ENCODE data around the gene PKNOX2.

Gene PKNOX2

DNA sequence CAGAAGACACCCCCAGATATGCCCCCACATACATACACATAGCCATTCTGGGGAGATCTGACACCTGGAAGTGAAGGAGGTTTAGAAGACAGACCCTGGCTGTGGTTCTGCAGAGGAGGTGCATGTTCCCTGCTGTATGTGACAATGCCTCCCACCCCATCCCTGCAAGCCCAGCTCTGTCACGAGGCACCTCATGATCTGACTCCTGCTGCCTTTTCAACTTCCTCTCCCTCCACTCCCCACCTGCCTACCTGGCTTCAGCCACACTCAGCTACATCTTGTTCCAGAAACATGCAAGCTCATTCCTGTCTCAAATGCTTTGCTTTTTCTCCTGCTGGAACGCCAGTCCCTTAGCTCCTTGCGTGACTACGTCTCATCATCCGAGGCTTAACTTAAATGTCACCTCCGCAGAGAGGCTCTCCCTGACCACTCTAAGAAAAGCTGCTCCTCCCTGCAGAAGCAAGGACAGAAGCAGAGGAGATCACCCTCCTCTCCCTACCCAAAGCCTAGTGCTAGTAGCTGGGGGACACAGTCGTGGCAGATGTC, 217.0 kb downstream of the PKNOX2 start:
- no peak for DNase-seq (ENCODE audit: low read depth)
- H3K4me3 ChIP-seq (ENCODE audit: low read depth, low read length): no peak overlapping the region
- TF ChIP-seq, protein P1, sequence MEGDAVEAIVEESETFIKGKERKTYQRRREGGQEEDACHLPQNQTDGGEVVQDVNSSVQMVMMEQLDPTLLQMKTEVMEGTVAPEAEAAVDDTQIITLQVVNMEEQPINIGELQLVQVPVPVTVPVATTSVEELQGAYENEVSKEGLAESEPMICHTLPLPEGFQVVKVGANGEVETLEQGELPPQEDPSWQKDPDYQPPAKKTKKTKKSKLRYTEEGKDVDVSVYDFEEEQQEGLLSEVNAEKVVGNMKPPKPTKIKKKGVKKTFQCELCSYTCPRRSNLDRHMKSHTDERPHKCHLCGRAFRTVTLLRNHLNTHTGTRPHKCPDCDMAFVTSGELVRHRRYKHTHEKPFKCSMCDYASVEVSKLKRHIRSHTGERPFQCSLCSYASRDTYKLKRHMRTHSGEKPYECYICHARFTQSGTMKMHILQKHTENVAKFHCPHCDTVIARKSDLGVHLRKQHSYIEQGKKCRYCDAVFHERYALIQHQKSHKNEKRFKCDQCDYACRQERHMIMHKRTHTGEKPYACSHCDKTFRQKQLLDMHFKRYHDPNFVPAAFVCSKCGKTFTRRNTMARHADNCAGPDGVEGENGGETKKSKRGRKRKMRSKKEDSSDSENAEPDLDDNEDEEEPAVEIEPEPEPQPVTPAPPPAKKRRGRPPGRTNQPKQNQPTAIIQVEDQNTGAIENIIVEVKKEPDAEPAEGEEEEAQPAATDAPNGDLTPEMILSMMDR (IDR thresholded peaks at IDR 0.05; ENCODE audit: control insufficient read depth, extremely low read depth, insufficient read depth): no peak

DNA sequence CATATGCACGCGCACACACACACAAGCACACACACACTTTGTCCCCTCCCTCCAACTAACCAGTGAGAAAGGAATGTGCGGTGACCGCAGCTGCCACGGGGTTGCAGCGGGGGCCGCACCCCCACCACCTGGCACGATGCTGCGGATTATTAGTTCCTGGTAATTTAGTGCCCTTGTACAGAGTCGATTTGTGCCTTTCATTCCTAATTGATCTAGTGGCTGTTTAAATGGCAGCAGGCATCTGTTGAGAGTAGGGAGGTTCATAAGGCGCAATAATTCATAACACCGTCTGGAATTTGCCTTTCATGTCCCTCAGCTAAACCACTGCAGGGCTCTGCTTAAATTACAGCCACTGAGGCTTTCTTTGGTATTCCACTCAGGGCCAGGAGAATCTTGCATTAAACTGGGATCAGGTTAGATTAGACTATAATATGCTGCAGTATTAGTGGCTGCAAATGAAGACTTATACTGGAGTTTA, 217.8 kb downstream of the PKNOX2 start:
- no peak for DNase-seq (ENCODE audit: low read depth)
- TF ChIP-seq, protein P1 (IDR thresholded peaks at IDR 0.05; ENCODE audit: control insufficient read depth, extremely low read depth, insufficient read depth): no peak
- no peak overlapping the region for H3K4me3 ChIP-seq (ENCODE audit: low read depth, low read length)

DNA sequence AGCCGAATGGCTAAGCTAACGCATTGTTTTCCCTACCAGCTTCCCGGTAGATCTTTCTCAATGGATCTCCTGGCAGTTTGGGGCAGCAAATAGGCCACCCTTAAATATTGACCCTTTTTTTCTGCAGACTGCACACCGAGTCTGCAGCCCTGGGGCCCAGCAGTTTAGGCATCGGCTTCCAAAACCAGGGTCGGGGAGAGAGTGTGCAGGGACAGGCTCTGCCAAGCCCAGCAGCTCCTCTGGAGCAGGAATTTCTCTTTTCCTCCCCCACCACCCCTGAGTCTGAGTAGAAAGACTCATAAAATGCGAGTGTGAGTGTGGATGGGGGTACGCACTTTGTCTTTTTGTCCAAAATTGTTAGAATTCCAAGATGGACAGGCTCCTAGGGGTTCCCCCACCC, 218.3 kb downstream of the PKNOX2 start:
- DNase-seq (ENCODE audit: low read depth): no peak
- TF ChIP-seq, protein P1 (IDR thresholded peaks at IDR 0.05; ENCODE audit: control insufficient read depth, extremely low read depth, insufficient read depth): no peak
- no peak overlapping the region for H3K4me3 ChIP-seq (ENCODE audit: low read depth, low read length)

DNA sequence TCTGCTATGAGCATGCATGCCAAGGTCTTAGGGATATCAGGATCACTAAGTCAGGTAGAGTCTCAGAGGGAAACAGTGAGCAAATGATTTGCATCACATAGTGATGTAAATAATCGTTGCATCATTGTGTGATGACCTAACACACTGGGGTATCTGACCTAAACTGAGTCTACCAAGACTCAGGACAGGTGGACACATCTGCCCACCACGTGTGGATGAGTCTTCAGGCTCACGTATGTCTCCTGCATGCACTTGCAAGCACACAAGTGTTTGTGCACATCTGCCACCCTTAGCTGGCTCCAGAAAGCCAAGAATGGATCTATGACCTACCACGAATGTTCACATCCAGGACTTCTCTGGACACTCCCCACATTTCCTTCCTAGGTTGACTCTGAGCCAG, 220.3 kb downstream of the PKNOX2 start:
- TF ChIP-seq, protein P1 (IDR thresholded peaks at IDR 0.05; ENCODE audit: control insufficient read depth, extremely low read depth, insufficient read depth): no peak
- no peak overlapping the region for H3K4me3 ChIP-seq (ENCODE audit: low read depth, low read length)
- DNase-seq (ENCODE audit: low read depth): no peak

DNA sequence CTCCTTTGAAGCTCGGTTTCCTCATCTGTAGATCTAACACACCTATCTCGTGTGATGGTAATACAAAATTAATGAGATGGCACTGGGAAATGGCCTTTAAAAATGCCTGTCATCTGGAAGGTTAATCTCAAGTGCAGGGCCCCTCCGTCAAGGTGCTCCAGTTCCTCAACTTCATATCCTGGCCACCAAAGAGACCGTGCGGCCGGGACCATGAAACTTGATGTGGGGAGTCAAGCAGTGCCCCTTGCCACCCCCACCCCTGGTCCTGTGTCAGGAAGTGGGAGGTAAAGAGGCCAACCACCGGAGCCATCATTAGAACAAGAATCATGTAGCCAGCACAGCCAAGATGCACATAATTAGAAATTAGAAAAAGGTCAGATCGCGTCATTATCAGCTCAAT, 223.3 kb downstream of the PKNOX2 start:
- H3K4me3 ChIP-seq (ENCODE audit: low read depth, low read length): no peak overlapping the region
- no peak for DNase-seq (ENCODE audit: low read depth)
- TF ChIP-seq, protein P1 (IDR thresholded peaks at IDR 0.05; ENCODE audit: control insufficient read depth, extremely low read depth, insufficient read depth): no peak

DNA sequence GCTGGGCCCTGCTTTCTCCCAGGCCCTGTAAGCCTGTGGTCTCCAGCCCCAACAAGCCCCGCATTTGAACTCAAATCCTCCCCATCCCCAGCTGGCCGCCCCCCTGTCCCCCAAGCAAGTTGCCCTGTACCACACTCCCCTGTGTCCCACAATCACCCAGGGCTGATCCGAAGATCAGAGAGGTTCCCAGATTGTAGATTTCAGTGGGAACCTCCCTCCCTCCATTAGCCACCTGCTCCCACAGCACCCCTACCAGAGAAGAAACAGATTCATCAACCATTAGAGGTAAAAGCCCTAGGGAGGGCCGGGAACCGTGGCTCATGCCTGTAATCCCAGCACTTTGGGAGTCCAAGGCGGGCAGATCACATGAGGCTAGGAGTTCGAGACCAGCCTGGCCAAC, 224.1 kb downstream of the PKNOX2 start:
- no peak for DNase-seq (ENCODE audit: low read depth)
- TF ChIP-seq, protein P1 (IDR thresholded peaks at IDR 0.05; ENCODE audit: control insufficient read depth, extremely low read depth, insufficient read depth): no peak
- H3K4me3 ChIP-seq (ENCODE audit: low read depth, low read length): no peak overlapping the region
